Transverse colon (tissue), 3 donors: Measurements from ENCODE around the gene SNX32.

ENCODE experiments used
- EP300 ChIP-seq: sonication (generic); formaldehyde crosslinking; IDR thresholded peaks from one replicate; pipeline ENCODE4 v1.6.1; 2017; ENCODE audit warnings: antibody characterized with exemption, low read depth
- POLR2A ChIP-seq: fragments of 450-650 bp; IDR thresholded peaks from one replicate; pipeline ENCODE4 v1.6.1; 2016; ENCODE audit warnings: antibody characterized with exemption, mild to moderate bottlenecking, moderate library complexity
- TF ChIP-seq, protein P1 (sequence below), 5 experiments: fragments of 200-600 bp in 3 of 5; fragments of 450-650 bp in 2 of 5; sonication (generic) in 3 of 5; IDR thresholded peaks; 1 replicate in 2 of 5; 2 replicates in 3 of 5; pipeline ENCODE4 v1.5.1; 2016 to 2017; ENCODE audit warnings: antibody characterized with exemption in 5 of 5, inconsistent platforms in 3 of 5, mild to moderate bottlenecking in 2 of 5, moderate library complexity in 1 of 5

GRCh38 chr11:65859095-65859811 lies 25.5 kb downstream of the SNX32 start:
- TF ChIP-seq, protein P1, sequence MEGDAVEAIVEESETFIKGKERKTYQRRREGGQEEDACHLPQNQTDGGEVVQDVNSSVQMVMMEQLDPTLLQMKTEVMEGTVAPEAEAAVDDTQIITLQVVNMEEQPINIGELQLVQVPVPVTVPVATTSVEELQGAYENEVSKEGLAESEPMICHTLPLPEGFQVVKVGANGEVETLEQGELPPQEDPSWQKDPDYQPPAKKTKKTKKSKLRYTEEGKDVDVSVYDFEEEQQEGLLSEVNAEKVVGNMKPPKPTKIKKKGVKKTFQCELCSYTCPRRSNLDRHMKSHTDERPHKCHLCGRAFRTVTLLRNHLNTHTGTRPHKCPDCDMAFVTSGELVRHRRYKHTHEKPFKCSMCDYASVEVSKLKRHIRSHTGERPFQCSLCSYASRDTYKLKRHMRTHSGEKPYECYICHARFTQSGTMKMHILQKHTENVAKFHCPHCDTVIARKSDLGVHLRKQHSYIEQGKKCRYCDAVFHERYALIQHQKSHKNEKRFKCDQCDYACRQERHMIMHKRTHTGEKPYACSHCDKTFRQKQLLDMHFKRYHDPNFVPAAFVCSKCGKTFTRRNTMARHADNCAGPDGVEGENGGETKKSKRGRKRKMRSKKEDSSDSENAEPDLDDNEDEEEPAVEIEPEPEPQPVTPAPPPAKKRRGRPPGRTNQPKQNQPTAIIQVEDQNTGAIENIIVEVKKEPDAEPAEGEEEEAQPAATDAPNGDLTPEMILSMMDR (IDR thresholded peaks at IDR 0.05), result peak in 3 of 5 experiments; percentile 9 to 35 (median 25)
- TF ChIP-seq POLR2A, result peak; percentile 90
- TF ChIP-seq EP300, result no peak
